Fibroblast of skin of back (primary cell): ENCODE results near the gene MSX1.

Source experiments
- DNase-seq: peaks from one replicate; pipeline ENCODE4 v3.0.0-alpha.2; 2013

MSX1 gene

GRCh38 chr4:4841156-4841555, 18.3 kb upstream of the MSX1 start:
- no peak for DNase-seq

- DNase-seq: no peak
Observed at GRCh38 chr4:4842476-4843441, 16.7 kb upstream of the MSX1 start.

- no peak for DNase-seq
Observed at GRCh38 chr4:4843635-4844291, 15.7 kb upstream of the MSX1 start.

GRCh38 chr4:4845027-4845426, 14.4 kb upstream of the MSX1 start:
- DNase-seq: no peak

- DNase-seq: no peak
Observed at GRCh38 chr4:4847011-4847410, 12.5 kb upstream of the MSX1 start.

- DNase-seq: no peak
Observed at GRCh38 chr4:4848540-4848939, 10.9 kb upstream of the MSX1 start.

GRCh38 chr4:4849106-4849505, 10.4 kb upstream of the MSX1 start:
- no peak for DNase-seq

- no peak for DNase-seq
Observed at GRCh38 chr4:4849524-4850193, 9.8 kb upstream of the MSX1 start.

- no peak for DNase-seq
Observed at GRCh38 chr4:4851081-4851480, 8.4 kb upstream of the MSX1 start.

- DNase-seq: no peak
Observed at GRCh38 chr4:4851906-4852305, 7.6 kb upstream of the MSX1 start.

- DNase-seq: peak; percentile 84
Observed at GRCh38 chr4:4852591-4853362, 6.7 kb upstream of the MSX1 start.

- DNase-seq: no peak
Observed at GRCh38 chr4:4853371-4853823, 6.1 kb upstream of the MSX1 start.

GRCh38 chr4:4853921-4854648, 5.4 kb upstream of the MSX1 start:
- DNase-seq: no peak

- DNase-seq: no peak
Observed at GRCh38 chr4:4854649-4855295, 4.7 kb upstream of the MSX1 start.

GRCh38 chr4:4855301-4856070, 4.0 kb upstream of the MSX1 start:
- no peak for DNase-seq

GRCh38 chr4:4856071-4857000, 3.1 kb upstream of the MSX1 start:
- DNase-seq: no peak

- DNase-seq: no peak
Observed at GRCh38 chr4:4857001-4857808, 2.3 kb upstream of the MSX1 start.

- DNase-seq: no peak
Observed at GRCh38 chr4:4857809-4858508, 1.5 kb upstream of the MSX1 start.
